MG63 (cell line): Measurements from ENCODE around the gene DBI. TPM values are rescaled to one million over a fixed set of nuclear protein-coding genes. Genes with fewer than 3 reads are reported as not detected.
"Not testable (repeated sequence)": the region's sequence is repeated elsewhere in the genome, so short reads cannot be mapped to it uniquely, and the experiment has no call there.

Experiments
- DNase-seq: peaks from one replicate; pipeline ENCODE4 v3.0.0-alpha.2; 2020
- H3K27me3 ChIP-seq: fragments of 250-450 bp; sonication (Bioruptor Pico); 2 replicates; pipeline ENCODE4 v1.5.1; 2020; ENCODE audit warnings: mild to moderate bottlenecking, moderate library complexity
- H3K36me3 ChIP-seq: fragments of 250-450 bp; sonication (Bioruptor Pico); 2 replicates; pipeline ENCODE4 v1.5.1; 2020; ENCODE audit warnings: mild to moderate bottlenecking, moderate library complexity
- H3K4me3 ChIP-seq: fragments of 250-450 bp; sonication (Bioruptor Pico); 2 replicates; pipeline ENCODE4 v1.5.1; 2020; ENCODE audit warnings: mild to moderate bottlenecking, moderate library complexity
- H3K9me3 ChIP-seq: fragments of 250-450 bp; sonication (Bioruptor Pico); 2 replicates; pipeline ENCODE4 v1.5.1; 2020; ENCODE audit warnings: mild to moderate bottlenecking, moderate library complexity
- total RNA-seq: library from RNA; depleted of rRNA; stranded (reverse); fragments of >200 nt; shearing (Covaris generic); gene quantifications from 2 replicates; pipeline ENCODE4 v1.2.3, GENCODE V29; 2014; ENCODE audit warnings: low replicate concordance

The DBI gene
- total RNA-seq, 1 experiment from 2014 or later = 68.1 TPM

DNA sequence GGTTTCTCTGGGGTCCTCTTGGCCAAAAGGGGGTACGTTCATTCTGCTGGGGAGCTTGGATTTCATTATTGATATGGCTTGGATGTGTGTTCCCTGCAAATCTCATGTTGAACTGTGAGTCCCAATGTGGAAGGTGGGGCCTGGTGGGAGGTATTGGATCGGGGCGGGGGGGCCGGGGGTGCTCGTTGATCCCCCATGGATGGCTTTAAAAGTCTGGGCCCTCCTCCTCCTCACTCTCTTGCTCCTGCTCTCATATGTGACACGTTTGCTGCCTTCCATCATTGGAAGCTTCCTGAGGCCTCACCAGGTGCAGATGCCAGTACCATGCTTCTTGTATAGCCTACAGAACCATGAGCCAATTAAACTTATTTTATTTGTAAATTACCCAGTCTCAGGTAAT, 11.8 kb downstream of the DBI start:
- no peak overlapping the region for H3K4me3 ChIP-seq
- no peaks in the 10 kb centered on the region; the same call in 1 of the 2 replicates for H3K36me3 ChIP-seq
- H3K27me3 ChIP-seq = no peaks in the 10 kb centered on the region
- DNase-seq = no peak
- H3K9me3 ChIP-seq = no peaks in the 10 kb centered on the region

- Histone ChIP-seq H3K27me3 (no peaks in the 10 kb centered on the region), H3K4me3 (no peak overlapping the region), H3K36me3 (no peaks in the 10 kb centered on the region), H3K9me3 (no peaks in the 10 kb centered on the region)
- DNase-seq = no peak
These were observed 16.8 kb downstream of the DBI start for GRCh38 chr2:119383410-119384140.

- Histone ChIP-seq H3K36me3 (no peaks in the 10 kb centered on the region), H3K4me3 (no peak overlapping the region), H3K9me3 (no peaks in the 10 kb centered on the region), H3K27me3 (no peaks in the 10 kb centered on the region)
- no peak for DNase-seq
These were observed 18.2 kb downstream of the DBI start for GRCh38 chr2:119384971-119385370.

GRCh38 chr2:119385466-119385865, 18.7 kb downstream of the DBI start:
- no peak for DNase-seq
- Histone ChIP-seq H3K36me3 (no peaks in the 10 kb centered on the region), H3K4me3 (no peak overlapping the region), H3K27me3 (no peaks in the 10 kb centered on the region), H3K9me3 (no peaks in the 10 kb centered on the region)

GRCh38 chr2:119387381-119388129, 20.8 kb downstream of the DBI start:
- no peaks in the 10 kb centered on the region for H3K27me3 ChIP-seq
- no peak overlapping the region for H3K4me3 ChIP-seq
- peak; percentile 90 for DNase-seq
- no peaks in the 10 kb centered on the region for H3K36me3 ChIP-seq
- H3K9me3 ChIP-seq = no peaks in the 10 kb centered on the region

GRCh38 chr2:119389615-119390306, 23.0 kb downstream of the DBI start:
- Histone ChIP-seq H3K4me3 (no peak overlapping the region), H3K27me3 (no peaks in the 10 kb centered on the region), H3K36me3 (no peaks in the 10 kb centered on the region), H3K9me3 (no peaks in the 10 kb centered on the region)
- peak; percentile 87 for DNase-seq

- no peak for DNase-seq
- H3K27me3 ChIP-seq = no peaks in the 10 kb centered on the region
These were observed 27.4 kb downstream of the DBI start for GRCh38 chr2:119393971-119394748.

DNA sequence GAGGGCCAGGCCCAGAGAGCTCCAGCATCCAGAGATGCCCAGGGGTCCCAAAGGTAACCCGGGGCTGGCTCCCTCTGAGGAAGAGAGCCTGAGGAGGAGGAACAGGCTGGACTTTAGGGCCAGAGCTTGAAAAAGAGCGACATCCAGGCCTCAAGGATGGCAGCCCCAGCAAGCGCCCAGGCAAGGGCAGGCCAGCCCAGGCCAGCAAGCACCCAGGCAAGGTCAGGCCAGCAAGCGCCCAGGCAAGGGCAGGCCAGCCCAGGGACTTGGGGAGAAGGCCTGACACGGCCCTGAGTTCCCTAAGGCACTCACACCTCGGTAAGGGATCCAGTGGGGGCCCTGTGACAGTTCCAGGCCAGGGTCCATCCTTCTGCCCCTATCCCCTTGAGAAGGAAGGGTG, 30.4 kb downstream of the DBI start:
- Histone ChIP-seq H3K4me3 (no peak overlapping the region), H3K36me3 (no peaks in the 10 kb centered on the region), H3K9me3 (no peaks in the 10 kb centered on the region), H3K27me3 (no peaks in the 10 kb centered on the region)
- DNase-seq = no peak

More at GRCh38 chr2:119393971-119394748, 27.4 kb downstream of the DBI start:
- Histone ChIP-seq H3K4me3 (no peak overlapping the region), H3K36me3 (no peaks in the 10 kb centered on the region), H3K9me3 (no peaks in the 10 kb centered on the region)

DNA sequence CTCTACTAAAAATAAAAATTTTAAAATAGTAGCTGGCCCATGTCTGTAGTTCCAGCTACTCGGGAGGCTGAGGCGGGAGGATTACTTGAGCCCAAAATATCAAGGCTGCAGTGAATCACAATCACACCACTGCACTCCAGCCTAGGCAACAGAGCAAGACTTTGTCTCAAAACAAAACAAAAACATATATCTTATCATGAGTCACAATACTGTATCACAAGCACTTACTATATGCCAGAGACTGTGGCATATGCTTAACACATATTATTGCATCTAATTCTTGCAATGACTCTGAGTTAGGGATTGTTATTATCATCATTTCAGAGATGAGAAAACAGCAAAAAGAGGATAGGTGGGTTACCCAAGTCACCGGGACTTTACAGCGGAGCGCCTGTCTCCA, 35.3 kb downstream of the DBI start:
- H3K4me3 ChIP-seq = no peak overlapping the region
- no peaks in the 10 kb centered on the region for H3K27me3 ChIP-seq
- DNase-seq = no peak
- H3K36me3 ChIP-seq = no peaks in the 10 kb centered on the region
- no peaks in the 10 kb centered on the region for H3K9me3 ChIP-seq

DNA sequence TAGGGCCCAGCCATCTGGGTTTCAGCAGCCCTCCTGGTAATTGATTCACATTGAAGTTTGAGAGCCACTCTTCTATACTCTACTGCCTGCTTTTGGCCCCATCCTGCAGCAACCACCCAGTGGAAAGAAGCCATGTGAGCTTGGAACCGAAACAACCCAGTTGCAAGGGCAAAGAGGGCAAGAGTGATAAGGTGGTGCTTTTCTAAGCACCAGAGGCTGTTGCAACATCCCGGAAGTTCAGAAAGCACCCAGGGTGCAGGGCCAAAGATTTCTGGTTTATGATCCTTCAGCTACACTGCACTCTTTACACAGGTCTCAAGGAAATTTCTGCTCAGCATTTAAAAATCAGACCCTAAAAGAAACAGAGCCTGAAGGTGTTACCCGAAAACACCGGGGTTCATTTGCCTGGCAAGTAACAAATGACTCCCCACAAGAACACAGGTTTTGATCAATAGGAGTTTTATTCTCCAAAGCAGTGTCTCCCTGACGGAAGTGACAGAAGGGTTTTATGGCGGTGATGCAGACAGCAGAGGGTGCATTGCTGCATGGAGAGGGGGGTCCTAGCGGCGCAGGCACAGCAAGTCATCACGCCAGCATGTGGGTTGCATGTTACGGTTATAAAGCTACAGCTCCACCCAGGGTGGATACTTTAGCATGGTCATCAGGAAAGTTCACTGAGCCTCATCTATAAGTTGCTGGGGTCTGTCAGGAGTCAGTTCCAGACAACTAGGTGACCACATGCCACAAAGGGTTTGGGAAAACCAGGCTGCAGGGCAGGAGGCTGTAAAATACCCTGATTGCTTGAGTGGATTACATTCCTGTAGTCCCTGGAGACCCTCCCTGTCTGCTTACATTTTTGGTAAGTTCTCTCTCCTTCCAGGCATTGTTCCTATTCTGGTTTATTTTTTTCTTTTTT, 36.1 kb downstream of the DBI start:
- no peaks in the 10 kb centered on the region for H3K36me3 ChIP-seq
- H3K27me3 ChIP-seq = no peaks in the 10 kb centered on the region
- H3K4me3 ChIP-seq = no peak overlapping the region
- no peaks in the 10 kb centered on the region for H3K9me3 ChIP-seq
- DNase-seq = no peak

DNA sequence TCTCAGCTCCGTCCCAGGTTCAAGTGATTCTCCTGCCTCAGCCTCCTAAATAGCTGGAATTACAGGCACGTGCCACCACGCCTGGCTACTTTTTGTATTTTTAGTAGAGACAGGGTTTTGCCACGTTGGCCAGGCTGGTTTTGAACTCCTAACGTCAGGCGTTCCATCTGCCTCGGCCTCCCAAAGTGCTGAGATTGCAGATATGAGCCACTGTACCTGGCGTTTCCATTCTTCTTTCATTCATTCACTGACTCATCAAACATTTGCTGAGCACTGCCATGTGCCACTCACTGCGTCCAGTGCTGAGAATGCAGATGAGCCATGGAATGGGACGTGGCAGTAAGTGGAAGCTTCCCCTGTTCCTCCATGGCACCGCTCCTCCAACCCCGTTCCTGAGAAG, 36.8 kb downstream of the DBI start:
- not testable (repeated sequence) for H3K4me3 ChIP-seq, H3K27me3 ChIP-seq, H3K9me3 ChIP-seq, DNase-seq, H3K36me3 ChIP-seq

DNA sequence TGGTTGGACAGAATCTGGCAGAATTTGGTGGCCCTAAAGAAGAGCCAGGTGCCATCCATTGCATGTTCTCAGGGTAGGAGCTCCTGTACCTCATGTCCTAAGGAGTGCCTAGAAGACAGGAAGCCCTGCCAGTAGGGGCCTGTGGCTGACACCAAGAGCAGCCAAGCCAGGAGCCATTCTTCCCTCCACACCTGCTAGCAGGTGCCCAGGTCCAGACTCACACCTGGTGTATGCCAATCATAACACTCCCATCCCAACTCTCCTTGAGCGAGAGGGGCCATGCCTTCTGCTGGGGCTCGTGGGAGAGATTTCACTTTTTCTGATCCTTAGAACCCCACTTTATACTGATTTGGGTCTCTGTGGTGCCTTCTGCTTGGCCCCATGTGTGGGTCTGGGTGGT, 38.4 kb downstream of the DBI start:
- Histone ChIP-seq H3K36me3 (no peaks in the 10 kb centered on the region), H3K9me3 (no peaks in the 10 kb centered on the region), H3K4me3 (no peak overlapping the region), H3K27me3 (0 out of 2 replicates have a peak, but pooled peaks cover under 1% of the 10 kb centered on the region)
- DNase-seq = no peak

DNA sequence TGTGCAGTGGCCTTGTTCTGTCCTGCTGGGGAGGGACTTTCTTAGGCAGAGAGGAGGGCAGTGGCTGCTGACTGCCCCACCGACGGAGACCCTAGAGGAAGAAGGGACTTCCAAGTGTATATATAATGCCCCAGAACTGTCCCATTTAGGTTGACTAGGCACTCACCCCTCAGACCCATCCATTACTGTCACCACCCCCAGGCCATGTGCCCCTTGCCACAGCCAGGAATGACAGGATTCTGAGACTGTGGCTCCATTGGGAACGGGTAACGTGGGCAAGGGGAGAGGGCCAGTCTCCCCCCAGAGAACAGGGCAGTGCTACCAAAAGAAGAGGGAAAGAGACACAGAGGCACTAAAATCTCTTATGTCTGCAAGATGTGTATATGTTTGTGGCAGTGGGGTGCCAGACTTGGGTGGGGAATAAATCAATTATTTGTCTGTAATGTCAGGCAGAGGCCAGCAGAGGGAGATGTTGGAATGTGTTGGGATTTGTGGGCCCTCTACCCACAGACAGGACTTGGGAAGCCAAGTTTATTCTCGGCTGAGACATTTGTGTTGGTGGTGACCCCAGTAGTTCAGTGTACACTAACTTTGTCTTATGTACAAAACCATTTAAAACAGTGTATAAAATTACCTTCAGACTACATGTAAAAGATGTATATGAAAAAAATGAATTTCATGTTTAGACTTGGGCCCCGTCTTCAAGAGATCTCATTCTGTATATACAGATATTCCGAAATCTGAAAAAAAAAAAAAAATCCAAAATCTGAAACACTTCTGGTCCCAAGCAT, 40.8 kb downstream of the DBI start:
- Histone ChIP-seq H3K4me3 (no peak overlapping the region), H3K27me3 (peaks cover 3% of the 10 kb centered on the region; the same call in 1 of the 2 replicates), H3K9me3 (no peaks in the 10 kb centered on the region), H3K36me3 (no peaks in the 10 kb centered on the region)
- peak; percentile 18 for DNase-seq

- no peaks in the 10 kb centered on the region for H3K9me3 ChIP-seq
- peaks cover 3% of the 10 kb centered on the region; the same call in 1 of the 2 replicates for H3K27me3 ChIP-seq
- DNase-seq = no peak
- no peaks in the 10 kb centered on the region for H3K36me3 ChIP-seq
- H3K4me3 ChIP-seq = no peak overlapping the region
These were observed 41.4 kb downstream of the DBI start for GRCh38 chr2:119408221-119408619.

DNA sequence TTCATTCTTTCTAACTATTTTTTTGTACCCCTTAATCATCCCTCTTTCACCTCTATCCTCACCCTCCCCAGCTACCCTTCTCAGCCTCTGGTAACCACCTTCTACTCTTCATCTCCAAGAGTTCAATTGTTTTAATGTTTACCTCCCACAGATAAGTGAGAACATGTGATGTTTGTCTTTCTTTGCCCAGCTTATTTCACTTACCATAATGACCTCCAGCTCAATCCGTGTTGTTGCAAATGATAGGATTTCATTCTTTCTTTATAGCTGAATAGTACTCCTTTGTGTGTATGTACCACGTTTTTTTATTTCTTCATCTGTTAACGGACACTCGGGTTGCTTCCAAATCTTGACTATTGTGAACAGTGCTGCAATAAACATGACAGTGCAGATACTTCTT, 42.7 kb downstream of the DBI start:
- Histone ChIP-seq H3K4me3 (no peak overlapping the region), H3K27me3 (peaks cover 3% of the 10 kb centered on the region; the same call in 1 of the 2 replicates), H3K9me3 (no peaks in the 10 kb centered on the region), H3K36me3 (no peaks in the 10 kb centered on the region)
- DNase-seq = no peak
